Measurements from ENCODE around the gene PLEKHO1.

PLEKHO1 gene

GRCh38 chr1:150150133-150151021 is 661 bp downstream of the PLEKHO1 start:
- peak; percentile 73 for DNase-seq

GRCh38 chr1:150151291-150152181 is 1.8 kb downstream of the PLEKHO1 start:
- DNase-seq = no peak

GRCh38 chr1:150152182-150152536 is 2.4 kb downstream of the PLEKHO1 start:
- no peak for DNase-seq

GRCh38 chr1:150152772-150153456 is 3.2 kb downstream of the PLEKHO1 start:
- DNase-seq = no peak

GRCh38 chr1:150154143-150154542 is 4.4 kb downstream of the PLEKHO1 start:
- DNase-seq = no peak

GRCh38 chr1:150155413-150156071 is 5.8 kb downstream of the PLEKHO1 start:
- no peak for DNase-seq

GRCh38 chr1:150156868-150157603 is 7.3 kb downstream of the PLEKHO1 start:
- no peak for DNase-seq

- DNase-seq = no peak
These were observed 9.8 kb downstream of the PLEKHO1 start for GRCh38 chr1:150159550-150159949.

GRCh38 chr1:150160964-150161621 is 11.4 kb downstream of the PLEKHO1 start:
- DNase-seq = no peak

GRCh38 chr1:150161747-150162581 is 12.2 kb downstream of the PLEKHO1 start:
- DNase-seq = no peak

GRCh38 chr1:150162582-150162861 is 12.8 kb downstream of the PLEKHO1 start:
- DNase-seq = no peak

- DNase-seq = peak; percentile 89
These were observed 13.4 kb downstream of the PLEKHO1 start for GRCh38 chr1:150162862-150163706.

- DNase-seq = no peak
These were observed 14.5 kb downstream of the PLEKHO1 start for GRCh38 chr1:150164224-150164623.

GRCh38 chr1:150164779-150165178 is 15.1 kb downstream of the PLEKHO1 start:
- DNase-seq = no peak

- DNase-seq = peak; percentile 65
These were observed 16.2 kb downstream of the PLEKHO1 start for GRCh38 chr1:150165622-150166612.

GRCh38 chr1:150168960-150169601 is 19.4 kb downstream of the PLEKHO1 start:
- peak; percentile 72 for DNase-seq

GRCh38 chr1:150171801-150172200 is 22.1 kb downstream of the PLEKHO1 start:
- DNase-seq = no peak

- no peak for DNase-seq
These were observed 23.4 kb downstream of the PLEKHO1 start for GRCh38 chr1:150173141-150173585.
